ENCODE measurements around the gene NR1I2.

The NR1I2 gene

DNA sequence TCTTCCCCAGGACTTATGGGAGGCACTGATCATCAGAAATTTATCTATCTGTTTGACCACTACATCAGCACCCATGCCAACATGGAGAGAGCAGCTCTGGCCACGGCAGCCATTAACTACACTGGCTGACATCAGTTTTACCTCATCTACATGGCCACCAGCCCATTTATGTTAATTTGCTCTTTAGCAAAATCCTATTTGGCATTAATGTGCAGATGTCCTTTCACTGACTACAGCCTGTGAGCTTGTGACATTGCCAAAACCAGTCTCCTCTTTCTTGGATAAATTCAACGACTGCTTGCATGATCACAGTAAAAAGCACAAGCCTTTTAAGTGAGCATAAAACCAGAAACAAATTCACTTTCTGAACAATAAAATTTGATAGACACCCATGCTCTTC lies 47.5 kb downstream of the NR1I2 start:
- H3K4me1 ChIP-seq (ENCODE audit: control insufficient read depth, insufficient read depth, low read length), result peaks cover 14% of the 10 kb centered on the region
- no peaks in the 10 kb centered on the region for H3K9me3 ChIP-seq (ENCODE audit: control insufficient read depth, insufficient read depth, low read length)
- no peaks in the 10 kb centered on the region for H3K27me3 ChIP-seq (ENCODE audit: control insufficient read depth, insufficient read depth, low read length)
- H3K36me3 ChIP-seq (ENCODE audit: control insufficient read depth, insufficient read depth, low read length), result no peaks in the 10 kb centered on the region
- no peak overlapping the region for H3K9ac ChIP-seq (ENCODE audit: low read depth, low read length)
- H3K4me3 ChIP-seq (ENCODE audit: low read depth, low read length), result no peak overlapping the region

DNA sequence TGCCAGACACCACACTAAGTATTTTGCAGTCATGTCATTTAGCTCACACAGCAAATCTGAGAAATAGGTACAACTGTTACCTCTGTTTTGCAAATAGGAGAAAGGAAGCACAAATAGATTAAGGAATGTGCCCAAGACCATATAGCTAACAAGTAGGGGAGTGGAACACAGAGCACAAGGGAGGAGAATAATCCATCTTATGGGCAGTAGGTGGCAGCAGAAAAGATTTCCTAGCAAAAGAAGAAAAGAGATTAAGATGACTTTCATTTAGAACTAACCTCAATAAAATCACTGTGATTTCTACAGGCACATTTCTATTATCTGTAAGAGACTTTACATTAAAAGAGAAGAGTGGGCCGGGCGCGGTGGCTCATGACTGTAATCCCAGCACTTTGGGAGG lies 49.1 kb downstream of the NR1I2 start:
- Histone ChIP-seq H3K27me3 (ENCODE audit: control insufficient read depth, insufficient read depth, low read length) (no peaks in the 10 kb centered on the region), H3K4me1 (ENCODE audit: control insufficient read depth, insufficient read depth, low read length) (peaks cover 11% of the 10 kb centered on the region), H3K4me3 (ENCODE audit: low read depth, low read length) (no peak overlapping the region), H3K9ac (ENCODE audit: low read depth, low read length) (no peak overlapping the region), H3K36me3 (ENCODE audit: control insufficient read depth, insufficient read depth, low read length) (no peaks in the 10 kb centered on the region), H3K9me3 (ENCODE audit: control insufficient read depth, insufficient read depth, low read length) (no peaks in the 10 kb centered on the region)

DNA sequence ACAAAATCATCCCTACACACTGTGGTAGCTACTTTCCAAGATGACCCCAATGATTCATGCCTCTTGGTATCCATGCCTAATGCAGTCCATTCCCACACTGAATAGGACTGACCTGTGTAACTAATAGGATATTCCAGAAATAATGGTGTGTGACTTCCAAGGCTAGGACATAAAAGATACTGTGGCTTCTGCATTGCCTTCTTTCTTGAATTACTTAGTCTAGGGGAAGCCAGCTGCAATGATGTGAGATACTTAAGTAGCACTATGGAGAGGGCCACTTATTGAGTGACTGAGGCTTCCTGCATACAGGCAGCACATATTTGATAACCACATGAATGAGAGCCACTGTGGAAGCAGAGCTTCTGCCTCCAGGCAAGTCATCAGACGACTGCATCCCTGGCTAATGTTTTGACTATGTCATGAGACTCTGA lies 50.1 kb downstream of the NR1I2 start:
- Histone ChIP-seq H3K9me3 (ENCODE audit: control insufficient read depth, insufficient read depth, low read length) (no peaks in the 10 kb centered on the region), H3K4me3 (ENCODE audit: low read depth, low read length) (no peak overlapping the region), H3K27me3 (ENCODE audit: control insufficient read depth, insufficient read depth, low read length) (no peaks in the 10 kb centered on the region), H3K4me1 (ENCODE audit: control insufficient read depth, insufficient read depth, low read length) (peaks cover 11% of the 10 kb centered on the region), H3K9ac (ENCODE audit: low read depth, low read length) (no peak overlapping the region), H3K36me3 (ENCODE audit: control insufficient read depth, insufficient read depth, low read length) (no peaks in the 10 kb centered on the region)

DNA sequence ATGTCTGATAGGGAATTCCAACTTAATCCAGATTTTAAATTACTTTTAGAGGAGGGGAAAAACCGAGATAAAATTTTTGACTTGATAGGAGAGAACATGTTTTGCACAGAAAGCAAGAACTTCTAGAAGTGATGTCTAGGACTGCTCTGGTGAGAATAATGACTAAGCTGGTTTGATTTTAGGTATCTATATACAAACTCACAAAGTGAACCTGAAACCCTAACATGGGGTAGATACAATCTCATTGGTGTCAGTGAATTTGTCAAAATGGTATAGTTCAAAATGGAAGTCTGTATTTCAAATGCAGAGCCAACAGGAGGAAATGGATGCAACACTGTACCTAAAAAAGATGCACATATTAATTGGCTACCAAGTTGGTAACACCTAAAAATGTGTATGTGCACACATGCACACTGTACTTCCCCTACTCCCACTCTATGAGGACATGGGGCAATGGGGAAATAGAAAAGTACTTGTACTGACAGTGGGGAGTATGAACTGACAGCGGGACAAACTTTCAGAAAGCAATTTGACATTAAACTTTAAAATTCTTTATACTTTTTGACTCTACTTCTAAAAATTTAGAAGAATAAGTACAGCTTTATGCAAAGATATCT lies 53.0 kb downstream of the NR1I2 start:
- Histone ChIP-seq H3K4me1 (ENCODE audit: control insufficient read depth, insufficient read depth, low read length) (no peaks in the 10 kb centered on the region), H3K36me3 (ENCODE audit: control insufficient read depth, insufficient read depth, low read length) (no peaks in the 10 kb centered on the region), H3K9ac (ENCODE audit: low read depth, low read length) (no peak overlapping the region), H3K4me3 (ENCODE audit: low read depth, low read length) (no peak overlapping the region), H3K9me3 (ENCODE audit: control insufficient read depth, insufficient read depth, low read length) (no peaks in the 10 kb centered on the region), H3K27me3 (ENCODE audit: control insufficient read depth, insufficient read depth, low read length) (no peaks in the 10 kb centered on the region)

DNA sequence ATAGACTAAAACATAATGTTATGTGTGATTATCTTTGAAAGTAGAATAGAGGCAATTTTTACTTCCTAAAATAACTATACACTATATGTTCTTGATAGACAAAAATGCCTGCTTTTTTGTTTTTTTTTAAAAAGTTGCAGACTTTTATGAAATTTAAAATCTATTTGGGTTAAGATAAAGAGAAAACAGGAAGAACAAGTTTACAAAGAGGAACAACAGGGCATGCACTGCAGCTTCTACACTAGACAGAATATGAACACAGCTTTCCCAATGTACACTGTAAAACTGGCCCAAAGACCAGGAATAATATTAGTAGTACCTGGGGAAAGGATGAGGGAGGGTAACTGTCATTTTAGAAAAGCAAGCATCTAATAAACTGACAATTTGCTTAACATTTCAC lies 53.7 kb downstream of the NR1I2 start:
- no peaks in the 10 kb centered on the region for H3K36me3 ChIP-seq (ENCODE audit: control insufficient read depth, insufficient read depth, low read length)
- H3K4me1 ChIP-seq (ENCODE audit: control insufficient read depth, insufficient read depth, low read length), result no peaks in the 10 kb centered on the region
- no peak overlapping the region for H3K9ac ChIP-seq (ENCODE audit: low read depth, low read length)
- H3K4me3 ChIP-seq (ENCODE audit: low read depth, low read length), result no peak overlapping the region
- H3K27me3 ChIP-seq (ENCODE audit: control insufficient read depth, insufficient read depth, low read length), result no peaks in the 10 kb centered on the region
- no peaks in the 10 kb centered on the region for H3K9me3 ChIP-seq (ENCODE audit: control insufficient read depth, insufficient read depth, low read length)

DNA sequence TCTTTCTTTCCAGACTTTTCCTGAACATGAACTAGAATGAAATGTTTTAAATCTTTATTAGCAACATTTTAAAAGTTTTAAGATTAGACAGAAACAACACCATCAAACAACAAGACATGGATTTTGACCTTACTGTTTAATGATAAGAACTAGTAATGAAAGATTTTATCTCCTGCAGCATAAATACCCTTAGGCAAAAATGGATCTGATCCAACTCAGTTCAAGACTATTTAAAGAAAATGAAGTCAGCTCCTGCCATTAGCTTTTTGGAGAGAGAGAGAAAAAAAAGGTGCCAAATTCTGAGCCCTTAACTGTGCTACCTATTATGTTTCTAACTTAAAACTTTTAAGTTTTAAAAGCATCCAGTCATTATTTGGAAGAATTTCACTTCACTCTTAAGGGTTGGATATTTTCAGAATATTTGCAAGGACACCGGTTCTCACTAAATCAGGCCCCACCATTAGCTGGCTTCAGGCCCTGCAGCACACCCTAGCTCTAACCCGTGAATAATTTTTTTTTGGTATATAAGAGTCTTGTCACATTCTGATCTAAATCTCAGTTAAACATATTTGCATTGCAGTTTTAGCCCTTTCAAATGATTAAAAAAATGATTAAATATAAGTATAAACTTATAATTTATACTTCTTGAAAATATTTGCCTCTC lies 60.0 kb downstream of the NR1I2 start:
- Histone ChIP-seq H3K9ac (ENCODE audit: low read depth, low read length) (no peak overlapping the region), H3K9me3 (ENCODE audit: control insufficient read depth, insufficient read depth, low read length) (no peaks in the 10 kb centered on the region), H3K36me3 (ENCODE audit: control insufficient read depth, insufficient read depth, low read length) (no peaks in the 10 kb centered on the region), H3K4me1 (ENCODE audit: control insufficient read depth, insufficient read depth, low read length) (no peaks in the 10 kb centered on the region), H3K27me3 (ENCODE audit: control insufficient read depth, insufficient read depth, low read length) (no peaks in the 10 kb centered on the region), H3K4me3 (ENCODE audit: low read depth, low read length) (no peak overlapping the region)

DNA sequence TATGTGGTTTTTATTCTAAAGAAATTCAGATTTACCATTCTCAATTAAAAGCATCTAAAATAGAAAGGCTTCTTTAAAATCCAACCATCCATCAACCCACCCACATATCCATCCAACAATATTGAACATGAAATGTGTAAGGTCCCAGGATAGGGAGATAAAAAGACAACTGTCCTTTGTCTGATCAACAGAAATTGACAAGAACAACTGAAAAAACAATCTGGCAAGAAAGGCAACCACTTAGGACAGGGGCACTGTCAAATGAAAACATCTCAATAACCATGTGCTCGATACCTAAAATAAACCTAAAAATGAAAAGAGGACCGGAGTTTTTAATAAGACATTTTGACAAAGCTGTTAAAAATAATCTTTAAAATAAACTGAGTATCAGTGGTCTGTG lies 67.2 kb downstream of the NR1I2 start:
- Histone ChIP-seq H3K4me3 (ENCODE audit: low read depth, low read length) (no peak overlapping the region), H3K9ac (ENCODE audit: low read depth, low read length) (no peak overlapping the region), H3K4me1 (ENCODE audit: control insufficient read depth, insufficient read depth, low read length) (no peaks in the 10 kb centered on the region), H3K36me3 (ENCODE audit: control insufficient read depth, insufficient read depth, low read length) (no peaks in the 10 kb centered on the region), H3K27me3 (ENCODE audit: control insufficient read depth, insufficient read depth, low read length) (no peaks in the 10 kb centered on the region), H3K9me3 (ENCODE audit: control insufficient read depth, insufficient read depth, low read length) (no peaks in the 10 kb centered on the region)

DNA sequence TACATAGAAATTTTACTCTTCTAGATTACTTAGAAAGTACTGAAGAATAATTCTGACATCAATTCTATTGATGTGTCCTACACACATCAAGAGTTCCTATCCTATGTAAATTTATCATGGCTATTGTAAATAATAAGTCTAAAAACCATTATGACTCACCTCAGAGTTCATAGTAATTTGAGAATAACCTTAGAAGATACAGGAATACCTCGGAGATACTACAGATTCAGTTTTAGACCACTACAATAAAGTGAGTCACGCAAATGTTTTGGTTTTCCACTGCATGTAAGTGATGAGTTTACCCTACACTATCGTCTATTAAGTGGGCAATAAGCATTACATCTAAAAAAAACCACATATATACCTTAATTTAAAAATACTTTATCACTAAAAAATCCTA lies 74.8 kb downstream of the NR1I2 start:
- no peaks in the 10 kb centered on the region for H3K9me3 ChIP-seq (ENCODE audit: control insufficient read depth, insufficient read depth, low read length)
- H3K27me3 ChIP-seq (ENCODE audit: control insufficient read depth, insufficient read depth, low read length), result no peaks in the 10 kb centered on the region
- H3K36me3 ChIP-seq (ENCODE audit: control insufficient read depth, insufficient read depth, low read length), result peaks cover 4% of the 10 kb centered on the region
- no peak overlapping the region for H3K4me3 ChIP-seq (ENCODE audit: low read depth, low read length)
- no peak overlapping the region for H3K9ac ChIP-seq (ENCODE audit: low read depth, low read length)
- H3K4me1 ChIP-seq (ENCODE audit: control insufficient read depth, insufficient read depth, low read length), result no peaks in the 10 kb centered on the region

DNA sequence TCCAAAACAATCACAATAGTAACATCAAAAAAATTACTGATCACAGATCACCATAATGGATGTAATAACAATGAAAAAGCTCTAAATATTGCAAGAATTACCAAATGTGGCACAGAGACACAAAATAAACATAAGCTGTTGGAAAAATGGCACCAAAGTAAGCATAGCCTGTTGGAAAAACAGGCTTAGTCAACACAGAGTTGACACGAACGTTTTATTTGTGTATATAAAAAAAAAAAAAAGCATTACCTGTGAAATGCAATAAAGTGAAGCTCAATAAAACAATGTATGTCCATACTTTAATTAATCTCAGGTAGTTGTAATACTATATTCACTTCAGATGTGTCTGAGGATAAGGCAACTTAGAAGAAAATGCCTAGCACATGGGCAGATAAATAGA lies 77.1 kb downstream of the NR1I2 start:
- Histone ChIP-seq H3K27me3 (ENCODE audit: control insufficient read depth, insufficient read depth, low read length) (no peaks in the 10 kb centered on the region), H3K9ac (ENCODE audit: low read depth, low read length) (no peak overlapping the region), H3K4me1 (ENCODE audit: control insufficient read depth, insufficient read depth, low read length) (no peaks in the 10 kb centered on the region), H3K9me3 (ENCODE audit: control insufficient read depth, insufficient read depth, low read length) (no peaks in the 10 kb centered on the region), H3K36me3 (ENCODE audit: control insufficient read depth, insufficient read depth, low read length) (peaks cover 4% of the 10 kb centered on the region), H3K4me3 (ENCODE audit: low read depth, low read length) (no peak overlapping the region)

DNA sequence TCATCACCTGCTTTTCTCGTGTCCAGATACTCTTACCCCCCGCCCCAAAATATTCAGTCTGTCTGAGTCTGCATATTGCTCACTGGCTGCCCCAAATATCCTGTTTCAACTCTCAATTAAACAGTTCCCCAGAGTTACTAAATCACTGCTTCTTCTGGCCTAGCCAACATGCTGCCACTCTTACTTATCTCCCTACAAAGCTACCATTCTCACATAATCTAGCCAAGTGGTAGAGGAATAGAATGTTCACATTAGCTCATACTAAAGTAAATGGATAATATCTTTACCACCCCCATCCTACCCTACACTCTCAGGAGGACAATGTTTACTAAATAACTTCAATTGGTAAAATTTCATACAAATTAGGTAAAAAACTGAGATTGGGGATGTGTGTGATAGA lies 77.8 kb downstream of the NR1I2 start:
- Histone ChIP-seq H3K4me1 (ENCODE audit: control insufficient read depth, insufficient read depth, low read length) (no peaks in the 10 kb centered on the region), H3K9ac (ENCODE audit: low read depth, low read length) (no peak overlapping the region), H3K4me3 (ENCODE audit: low read depth, low read length) (no peak overlapping the region), H3K9me3 (ENCODE audit: control insufficient read depth, insufficient read depth, low read length) (no peaks in the 10 kb centered on the region), H3K36me3 (ENCODE audit: control insufficient read depth, insufficient read depth, low read length) (peaks cover 4% of the 10 kb centered on the region), H3K27me3 (ENCODE audit: control insufficient read depth, insufficient read depth, low read length) (no peaks in the 10 kb centered on the region)

DNA sequence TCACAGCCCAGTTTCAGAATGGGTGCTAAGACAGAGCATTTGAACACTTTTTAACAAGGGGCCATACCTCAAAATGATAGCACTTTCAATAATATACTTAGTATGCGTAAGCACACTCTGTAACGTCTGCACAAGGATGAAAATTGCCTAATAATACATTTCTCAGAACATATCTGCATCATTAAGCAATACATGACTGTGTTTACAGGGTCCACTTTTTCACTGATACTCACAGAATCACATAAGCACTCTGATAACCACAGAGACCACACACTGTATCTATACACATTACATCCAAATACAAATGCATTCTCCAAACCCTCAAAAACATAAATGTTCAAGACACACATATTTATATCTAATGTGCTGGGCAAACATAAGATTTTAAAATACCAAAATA lies 79.8 kb downstream of the NR1I2 start:
- Histone ChIP-seq H3K36me3 (ENCODE audit: control insufficient read depth, insufficient read depth, low read length) (peaks cover 4% of the 10 kb centered on the region), H3K27me3 (ENCODE audit: control insufficient read depth, insufficient read depth, low read length) (no peaks in the 10 kb centered on the region), H3K4me3 (ENCODE audit: low read depth, low read length) (no peak overlapping the region), H3K9me3 (ENCODE audit: control insufficient read depth, insufficient read depth, low read length) (no peaks in the 10 kb centered on the region), H3K9ac (ENCODE audit: low read depth, low read length) (no peak overlapping the region), H3K4me1 (ENCODE audit: control insufficient read depth, insufficient read depth, low read length) (no peaks in the 10 kb centered on the region)

DNA sequence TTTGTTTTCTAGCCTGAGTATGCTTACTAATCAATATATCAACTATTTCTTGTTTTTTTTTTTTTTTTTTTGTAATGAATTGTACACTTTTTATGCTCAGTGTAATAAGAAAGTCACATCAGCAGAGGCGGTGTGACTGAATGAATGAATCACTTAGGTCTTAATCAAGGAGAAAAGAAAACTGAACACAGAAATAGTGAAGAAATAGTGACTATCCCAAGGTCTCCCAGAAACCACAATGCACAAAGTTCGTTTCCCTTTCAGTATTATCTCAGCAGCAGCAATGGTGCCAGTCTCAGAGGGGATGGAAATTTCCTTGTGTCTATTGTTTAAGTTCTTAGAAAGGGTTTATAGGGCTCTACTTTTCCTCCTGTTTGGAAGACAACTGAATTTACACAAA lies 80.7 kb downstream of the NR1I2 start:
- Histone ChIP-seq H3K4me1 (ENCODE audit: control insufficient read depth, insufficient read depth, low read length) (no peaks in the 10 kb centered on the region), H3K36me3 (ENCODE audit: control insufficient read depth, insufficient read depth, low read length) (no peaks in the 10 kb centered on the region), H3K4me3 (ENCODE audit: low read depth, low read length) (no peak overlapping the region)

More for the DNA sequence above, 80.7 kb downstream of the NR1I2 start:
- H3K9ac ChIP-seq (ENCODE audit: low read depth, low read length), result no peak overlapping the region
- H3K27me3 ChIP-seq (ENCODE audit: control insufficient read depth, insufficient read depth, low read length), result no peaks in the 10 kb centered on the region
- no peaks in the 10 kb centered on the region for H3K9me3 ChIP-seq (ENCODE audit: control insufficient read depth, insufficient read depth, low read length)

Data from iPS-15b (cell line).